GM23338 (cell line): Measurements from ENCODE around the gene TXNRD1. TPM values are rescaled to one million over a fixed set of nuclear protein-coding genes. Genes with fewer than 3 reads are reported as not detected.
"Not testable (repeated sequence)": the region's sequence is repeated elsewhere in the genome, so short reads cannot be mapped to it uniquely, and the experiment has no call there.

Experiments
- ATAC-seq: fragments of 200-7000 bp; cut with Tn5 transposase; 3 replicates; pipeline ENCODE4 v1.9.1; 2020
- DNase-seq: peaks from one replicate; pipeline ENCODE4 v3.0.0-alpha.2; 2015; ENCODE audit warnings: low spot score
- H2AFZ ChIP-seq: fragments of 200-600 bp; sonication (generic); 2 replicates; pipeline ENCODE4 v1.8.0; 2016; ENCODE audit warnings: antibody characterized with exemption, mild to moderate bottlenecking, moderate library complexity
- H3F3A ChIP-seq: fragments of 200-600 bp; sonication (generic); replicated peaks from 2 replicates; pipeline ENCODE4 v1.8.0; 2017; ENCODE audit warnings: antibody characterized with exemption, mixed run types, low read depth
- H3K27ac ChIP-seq: fragments of 200-600 bp; sonication (generic); 2 replicates; pipeline ENCODE4 v1.6.1; 2016; ENCODE audit warnings: low read depth
- H3K27me3 ChIP-seq: fragments of 200-600 bp; sonication (generic); 2 replicates; pipeline ENCODE4 v1.8.0; 2016; ENCODE audit warnings: mild to moderate bottlenecking, mixed run types, moderate library complexity; ENCODE audit not compliant: insufficient read depth
- H3K36me3 ChIP-seq: fragments of 200-600 bp; sonication (generic); 2 replicates; pipeline ENCODE4 v1.8.0; 2016; ENCODE audit warnings: mild to moderate bottlenecking; ENCODE audit not compliant: insufficient read depth
- H3K4me1 ChIP-seq: fragments of 200-600 bp; sonication (generic); 2 replicates; pipeline ENCODE4 v1.8.0; 2016; ENCODE audit warnings: mild to moderate bottlenecking, moderate library complexity; ENCODE audit not compliant: insufficient read depth
- H3K4me2 ChIP-seq: fragments of 200-600 bp; sonication (generic); 2 replicates; pipeline ENCODE4 v1.7.1; 2017; ENCODE audit warnings: mixed run types
- H3K4me3 ChIP-seq: fragments of 200-600 bp; sonication (generic); 2 replicates; pipeline ENCODE4 v1.6.1; 2016; ENCODE audit warnings: mixed run types
- H3K79me2 ChIP-seq: fragments of 200-600 bp; sonication (generic); replicated peaks from 2 replicates; pipeline ENCODE4 v1.8.0; 2017; ENCODE audit warnings: mild to moderate bottlenecking; ENCODE audit not compliant: insufficient read depth
- H3K9me2 ChIP-seq: fragments of 200-600 bp; sonication (generic); 2 replicates; pipeline ENCODE4 v1.8.0; 2017; ENCODE audit not compliant: insufficient read depth
- H4K20me1 ChIP-seq: fragments of 200-600 bp; sonication (generic); replicated peaks from 2 replicates; pipeline ENCODE4 v1.8.0; 2017; ENCODE audit warnings: mild to moderate bottlenecking; ENCODE audit not compliant: insufficient read depth
- H3K27ac Mint-ChIP-seq: 2 replicates; pipeline ENCODE4 v1.8.0; 2020; ENCODE audit warnings: inconsistent platforms, mild to moderate bottlenecking, moderate library complexity, mixed read lengths
- H3K27me3 Mint-ChIP-seq: 3 replicates; pipeline ENCODE4 v1.8.0; 2022; ENCODE audit warnings: low read depth, mild to moderate bottlenecking, moderate library complexity, mixed read lengths, inconsistent platforms; ENCODE audit not compliant: insufficient read depth, poor library complexity
- H3K36me3 Mint-ChIP-seq: 3 replicates; pipeline ENCODE4 v1.8.0; 2021; ENCODE audit warnings: low read depth, mild to moderate bottlenecking, inconsistent platforms, moderate library complexity, mixed read lengths
- H3K4me1 Mint-ChIP-seq: 3 replicates; pipeline ENCODE4 v1.8.0; 2020; ENCODE audit warnings: mild to moderate bottlenecking, inconsistent platforms, mixed read lengths
- H3K4me3 Mint-ChIP-seq: 3 replicates; pipeline ENCODE4 v1.8.0; 2021; ENCODE audit warnings: moderate library complexity, mild to moderate bottlenecking, inconsistent platforms, mixed read lengths
- H3K9me3 Mint-ChIP-seq: 3 replicates; pipeline ENCODE4 v1.8.0; 2020; ENCODE audit warnings: moderate library complexity, mild to moderate bottlenecking, inconsistent platforms, mixed read lengths
- CREB1 ChIP-seq: fragments of 250-450 bp; sonication (Bioruptor Pico); IDR thresholded peaks from 2 replicates; pipeline ENCODE4 v1.5.0; 2020; ENCODE audit warnings: low read depth, mild to moderate bottlenecking, moderate library complexity
- ETS1 ChIP-seq: IDR thresholded peaks from 2 replicates; pipeline ENCODE4 v1.6.1; 2016; ENCODE audit warnings: antibody characterized with exemption
- EZH2phosphoT487 ChIP-seq: fragments of 200-600 bp; sonication (generic); IDR thresholded peaks from one replicate; pipeline ENCODE4 v1.8.1; 2018; ENCODE audit warnings: antibody characterized with exemption; ENCODE audit not compliant: unreplicated experiment
- ZNF114 ChIP-seq: fragments of 250-450 bp; sonication (Bioruptor Pico); IDR thresholded peaks from 2 replicates; pipeline ENCODE4 v1.5.0; 2020; ENCODE audit warnings: mild to moderate bottlenecking, moderate library complexity
- ZNF462 ChIP-seq: fragments of 250-450 bp; sonication (Bioruptor Pico); IDR thresholded peaks from 2 replicates; pipeline ENCODE4 v1.5.0; 2020; ENCODE audit warnings: mild to moderate bottlenecking, moderate library complexity
- polyA plus RNA-seq: library from polyadenylated mRNA; unstranded; fragments of >200 nt; fragmentation: Nextera tagmentation; extraction: Ambion mirVana; gene quantifications from 2 replicates; pipeline ENCODE4 v1.2.1, GENCODE V29; 2016
- total RNA-seq: library from RNA; depleted of rRNA; stranded (reverse); fragments of >200 nt; shearing (Covaris generic); gene quantifications from 2 replicates; pipeline ENCODE4 v1.2.3, GENCODE V29; 2014

Gene TXNRD1
- total and polyA plus RNA-seq, 2 experiments from 2014 or later, result 115 to 127 TPM

- not testable (repeated sequence) for H3K9me3 Mint-ChIP-seq, H3K27me3 Mint-ChIP-seq, H3K9me2 ChIP-seq, H3F3A ChIP-seq, ATAC-seq, H3K4me3 Mint-ChIP-seq, H3K4me2 ChIP-seq, H3K79me2 ChIP-seq, H3K4me1 Mint-ChIP-seq, H3K4me1 ChIP-seq, H3K27ac Mint-ChIP-seq, H3K27ac ChIP-seq, H3K4me3 ChIP-seq, H3K27me3 ChIP-seq, DNase-seq, H2AFZ ChIP-seq
- Histone ChIP-seq H4K20me1 (peaks cover 15% of the 10 kb centered on the region; the same call in 1 of the 2 replicates), H3K36me3 (peaks cover 35% of the 10 kb centered on the region)
- H3K36me3 Mint-ChIP-seq, result peaks cover 59% of the 10 kb centered on the region
Measured at GRCh38 chr12:104332273-104332672, 116.7 kb downstream of the TXNRD1 start.

GRCh38 chr12:104333692-104334255 is 118.2 kb downstream of the TXNRD1 start:
- ATAC-seq, result no peak
- H2AFZ ChIP-seq, result no peak overlapping the region
- no peaks in the 10 kb centered on the region for H3K27me3 ChIP-seq
- no peaks in the 10 kb centered on the region for H3K9me2 ChIP-seq
- Mint-ChIP-seq H3K27ac (no peak overlapping the region), H3K9me3 (no peaks in the 10 kb centered on the region), H3K4me3 (no peak overlapping the region), H3K27me3 (peaks cover under 1% of the 10 kb centered on the region), H3K36me3 (peaks cover 54% of the 10 kb centered on the region), H3K4me1 (no peaks in the 10 kb centered on the region)
- peaks cover 26% of the 10 kb centered on the region for H3K36me3 ChIP-seq
- no peaks in the 10 kb centered on the region for H3F3A ChIP-seq
- no peak overlapping the region for H3K27ac ChIP-seq
- no peak overlapping the region for H3K4me3 ChIP-seq
- no peak for TF ChIP-seq EZH2phosphoT487
- no peak for TF ChIP-seq CREB1
- TF ChIP-seq ZNF114 (CRISPR knock-in tag), result no peak
- TF ChIP-seq ZNF462 (CRISPR knock-in tag), result no peak
- TF ChIP-seq ETS1, result no peak
- no peaks in the 10 kb centered on the region; the same call in 1 of the 2 replicates for H3K79me2 ChIP-seq
- H4K20me1 ChIP-seq, result 0 out of 2 replicates have a peak, but pooled peaks cover 8% of the 10 kb centered on the region
- no peak overlapping the region for H3K4me2 ChIP-seq
- DNase-seq, result no peak
- H3K4me1 ChIP-seq, result no peaks in the 10 kb centered on the region
